NCI-H2227 (cell line): ENCODE data around the gene PPFIA3.
"Not testable (repeated sequence)": the region's sequence is repeated elsewhere in the genome, so short reads cannot be mapped to it uniquely, and the experiment has no call there.

Experiments
- DNase-seq: peaks from one replicate; lab custom pipeline; 2025; ENCODE audit not compliant: unreplicated experiment; lab: John Stamatoyannopoulos, UW

The PPFIA3 gene

DNA sequence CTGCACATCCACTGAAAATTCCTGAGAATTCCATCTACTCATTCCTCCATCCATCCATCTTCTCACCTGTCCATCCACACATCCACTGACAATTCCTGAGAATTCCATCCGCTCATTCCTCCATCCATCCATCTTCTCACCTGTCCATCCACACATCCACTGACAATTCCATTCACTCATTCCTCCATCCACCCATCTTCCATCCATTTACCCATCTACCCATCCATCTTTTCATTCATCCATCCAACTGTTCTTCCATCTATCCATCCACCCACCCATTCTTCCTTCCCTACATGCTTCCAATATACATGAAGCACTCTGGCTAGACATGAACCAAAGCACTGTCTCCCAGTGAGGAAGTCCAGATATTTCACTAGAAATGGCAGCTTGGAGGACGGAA is 53.9 kb downstream of the PPFIA3 start:
- no peak for DNase-seq

DNA sequence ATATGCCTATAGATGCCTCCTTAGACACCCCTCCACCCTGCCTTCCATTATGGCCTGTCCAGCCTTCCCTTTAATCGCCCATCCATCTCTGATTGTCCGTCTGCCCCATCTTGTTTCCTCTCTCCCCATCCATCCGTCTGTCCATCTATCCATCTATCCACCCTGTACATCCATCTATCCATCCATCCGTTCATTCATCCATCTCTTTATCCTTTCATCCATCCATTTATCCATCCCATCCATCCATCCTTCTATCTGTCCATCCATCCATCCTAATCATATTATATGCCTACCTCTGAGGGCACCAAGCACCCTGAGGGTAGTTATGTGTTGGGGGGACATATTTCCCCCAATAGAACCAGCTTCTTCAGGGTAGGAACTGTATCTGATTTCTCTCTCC is 61.3 kb downstream of the PPFIA3 start:
- DNase-seq: no peak

DNA sequence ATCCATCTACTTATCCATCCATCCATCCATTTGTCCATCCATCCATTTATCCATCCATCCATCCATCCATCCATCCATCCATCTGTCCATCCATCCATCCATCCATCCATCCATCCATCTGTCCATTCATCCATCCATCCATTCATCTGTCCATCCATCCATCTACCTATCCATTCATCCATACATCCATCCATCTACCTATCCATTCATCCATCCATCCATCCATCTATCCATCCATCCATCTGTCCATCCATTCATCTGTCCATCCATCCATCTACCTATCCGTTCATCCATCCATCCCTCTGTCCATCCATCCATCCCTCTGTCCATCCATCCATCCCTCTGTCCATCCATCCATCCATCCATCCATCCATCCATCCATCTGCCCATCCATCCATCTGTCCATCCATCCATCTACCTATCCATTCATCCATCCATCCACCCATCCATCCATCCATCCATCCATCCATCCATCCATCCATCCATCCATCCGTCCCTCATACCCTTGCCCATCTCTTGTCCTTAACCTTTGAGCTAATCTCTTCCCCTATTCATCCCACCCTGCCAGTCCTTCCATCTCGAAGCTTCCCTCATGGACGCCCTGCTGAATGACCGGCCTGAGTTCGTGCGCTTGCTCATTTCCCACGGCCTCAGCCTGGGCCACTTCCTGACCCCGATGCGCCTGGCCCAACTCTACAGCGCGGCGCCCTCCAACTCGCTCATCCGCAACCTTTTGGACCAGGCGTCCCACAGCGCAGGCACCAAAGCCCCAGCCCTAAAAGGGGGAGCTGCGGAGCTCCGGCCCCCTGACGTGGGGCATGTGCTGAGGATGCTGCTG is 62.9 kb downstream of the PPFIA3 start:
- DNase-seq: not testable (repeated sequence)

- DNase-seq: no peak
These were observed 63.6 kb downstream of the PPFIA3 start for GRCh38 chr19:49182848-49183375.

GRCh38 chr19:49186108-49186507 is 66.8 kb downstream of the PPFIA3 start:
- no peak for DNase-seq

DNA sequence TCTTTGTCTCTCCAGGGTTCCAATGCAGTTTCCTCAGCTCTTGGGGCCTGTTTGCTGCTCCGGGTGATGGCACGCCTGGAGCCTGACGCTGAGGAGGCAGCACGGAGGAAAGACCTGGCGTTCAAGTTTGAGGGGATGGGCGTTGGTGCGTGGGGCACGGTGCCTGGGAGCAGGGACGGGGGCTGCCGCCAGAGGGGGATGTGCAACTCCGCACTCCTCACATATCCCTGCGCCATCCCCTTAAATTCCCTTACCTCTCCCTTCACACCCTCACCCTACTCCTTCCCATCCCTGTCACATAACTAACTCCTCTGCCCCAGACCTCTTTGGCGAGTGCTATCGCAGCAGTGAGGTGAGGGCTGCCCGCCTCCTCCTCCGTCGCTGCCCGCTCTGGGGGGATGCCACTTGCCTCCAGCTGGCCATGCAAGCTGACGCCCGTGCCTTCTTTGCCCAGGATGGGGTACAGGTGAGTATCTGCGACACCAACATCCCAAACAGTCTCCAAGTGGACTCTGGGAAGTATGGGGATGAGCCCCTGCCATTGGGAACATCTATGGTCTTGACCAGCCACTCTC is 69.4 kb downstream of the PPFIA3 start:
- no peak for DNase-seq

DNA sequence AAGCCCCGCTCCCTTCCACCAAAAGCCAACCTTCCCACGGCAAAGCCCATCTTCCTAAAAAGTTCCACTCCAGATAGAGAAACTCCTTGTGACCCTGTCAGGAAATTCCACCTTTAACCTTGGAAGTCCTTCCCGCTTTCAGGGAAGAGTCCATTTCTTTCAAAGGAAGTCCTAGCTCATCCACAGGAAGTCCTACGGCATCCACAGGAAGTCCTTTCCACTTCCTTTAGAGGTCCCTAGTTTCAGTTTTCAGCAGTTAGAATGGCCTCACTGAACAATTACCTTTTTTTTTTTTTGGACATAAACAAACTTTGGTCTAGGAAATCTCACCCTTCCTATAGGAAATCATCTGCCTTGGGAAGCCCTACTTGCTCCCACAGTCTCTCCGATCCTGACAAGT is 69.9 kb downstream of the PPFIA3 start:
- DNase-seq: no peak

- no peak for DNase-seq
These were observed 71.4 kb downstream of the PPFIA3 start for GRCh38 chr19:49190781-49191180.

DNA sequence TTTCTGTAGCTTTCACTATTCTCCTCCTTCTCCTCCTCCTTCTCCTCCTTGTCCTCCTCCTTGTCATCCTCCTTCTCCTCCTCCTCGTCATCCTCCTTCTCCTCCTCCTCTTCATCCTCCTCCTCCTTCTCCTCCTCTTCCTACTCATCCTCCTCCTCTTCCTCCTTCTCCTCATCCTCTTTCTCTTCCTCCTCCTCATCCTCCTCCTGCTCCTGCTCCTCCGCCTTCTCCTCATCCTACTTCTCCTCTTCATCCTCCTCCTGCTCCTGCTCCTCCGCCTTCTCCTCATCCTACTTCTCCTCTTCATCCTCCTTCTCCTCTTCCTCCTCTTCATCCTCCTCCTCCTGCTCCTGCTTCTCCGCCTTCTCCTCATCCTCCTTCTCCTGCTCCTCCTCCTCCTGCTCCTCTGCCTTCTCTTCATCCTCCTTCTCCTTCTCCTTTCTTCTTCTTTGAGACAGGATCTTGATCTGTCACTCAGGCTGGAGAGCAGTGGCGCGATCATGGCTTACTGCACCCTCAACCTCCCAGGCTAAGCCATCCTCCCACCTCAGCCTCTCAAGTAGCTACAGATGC is 74.6 kb downstream of the PPFIA3 start:
- no peak for DNase-seq

DNA sequence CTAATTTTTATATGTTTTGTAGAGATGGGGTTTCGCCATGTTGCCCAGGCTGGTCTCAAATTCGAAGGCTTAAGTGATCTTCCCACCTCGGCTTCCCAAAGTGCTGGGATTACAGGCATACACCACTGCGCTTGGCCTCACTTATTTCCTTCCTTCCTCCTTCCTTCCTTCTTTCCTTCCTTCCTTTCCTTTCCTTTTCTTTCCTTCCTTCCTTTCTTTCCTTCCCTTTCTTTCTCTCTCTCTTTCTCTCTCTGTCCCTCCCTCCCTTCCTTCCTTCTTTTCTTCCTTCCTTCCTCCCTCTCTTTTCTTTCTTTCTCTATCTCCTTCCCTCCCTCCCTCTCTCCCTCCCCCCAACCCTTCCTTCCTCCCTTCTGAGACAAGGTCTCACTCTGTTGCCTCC is 75.1 kb downstream of the PPFIA3 start:
- DNase-seq: no peak

- DNase-seq: no peak
These were observed 77.3 kb downstream of the PPFIA3 start for GRCh38 chr19:49196527-49197240.

DNA sequence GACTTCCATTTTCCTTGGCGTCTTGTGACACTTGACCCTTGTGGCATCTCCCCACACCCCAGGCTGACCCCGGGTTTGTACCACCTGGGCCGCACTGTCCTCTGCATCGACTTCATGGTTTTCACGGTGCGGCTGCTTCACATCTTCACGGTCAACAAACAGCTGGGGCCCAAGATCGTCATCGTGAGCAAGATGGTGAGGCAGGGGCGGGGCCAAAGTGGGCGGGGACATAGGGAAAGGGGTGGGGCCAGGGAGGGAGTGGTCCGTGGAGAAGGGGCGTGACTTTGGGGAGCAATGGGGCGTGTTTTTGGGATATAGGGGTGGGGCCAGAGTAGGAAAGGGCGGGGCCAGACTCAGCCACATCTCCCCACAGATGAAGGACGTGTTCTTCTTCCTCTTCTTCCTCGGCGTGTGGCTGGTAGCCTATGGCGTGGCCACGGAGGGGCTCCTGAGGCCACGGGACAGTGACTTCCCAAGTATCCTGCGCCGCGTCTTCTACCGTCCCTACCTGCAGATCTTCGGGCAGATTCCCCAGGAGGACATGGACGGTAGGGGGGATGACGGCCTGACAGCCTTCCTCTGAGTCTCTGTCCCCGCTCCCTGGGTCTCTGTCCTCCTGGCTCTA is 81.0 kb downstream of the PPFIA3 start:
- no peak for DNase-seq
